Neuronal stem cell (in vitro differentiated cells): ENCODE data around the gene ZMIZ2. TPM values are rescaled to one million over a fixed set of nuclear protein-coding genes. Genes with fewer than 3 reads are reported as not detected.
"Not testable (repeated sequence)": the region's sequence is repeated elsewhere in the genome, so short reads cannot be mapped to it uniquely, and the experiment has no call there.

Experiments
- DNase-seq: peaks from one replicate; pipeline ENCODE4 v3.0.0-alpha.2; 2013; ENCODE audit warnings: low spot score
- H2AFZ ChIP-seq: one replicate; pipeline ENCODE4 v1.6.1; 2013; ENCODE audit warnings: mild to moderate bottlenecking, low read length, inconsistent platforms
- H2AK5ac ChIP-seq: 2 replicates; pipeline ENCODE4 v1.6.1; 2013; ENCODE audit warnings: low read depth, mild to moderate bottlenecking, inconsistent platforms, low read length, moderate library complexity, mixed read lengths
- H2BK120ac ChIP-seq: 2 replicates; pipeline ENCODE4 v1.6.1; 2013; ENCODE audit warnings: low read depth, mild to moderate bottlenecking, inconsistent platforms, low read length, moderate library complexity, mixed read lengths
- H2BK12ac ChIP-seq: one replicate; pipeline ENCODE4 v1.6.1; 2013; ENCODE audit warnings: low read length, inconsistent platforms
- H2BK15ac ChIP-seq: 2 replicates; pipeline ENCODE4 v1.6.1; 2013; ENCODE audit warnings: mild to moderate bottlenecking, low read length, inconsistent platforms, mixed read lengths
- H2BK5ac ChIP-seq: one replicate; pipeline ENCODE4 v1.6.1; 2013; ENCODE audit warnings: inconsistent platforms, mild to moderate bottlenecking, low read length, moderate library complexity
- H3K14ac ChIP-seq: one replicate; pipeline ENCODE4 v1.6.1; 2013; ENCODE audit warnings: low read length, inconsistent platforms
- H3K18ac ChIP-seq: 2 replicates; pipeline ENCODE4 v1.6.1; 2013; ENCODE audit warnings: low read length, inconsistent platforms
- H3K23ac ChIP-seq: 2 replicates; pipeline ENCODE4 v1.6.1; 2013; ENCODE audit warnings: low read depth, mild to moderate bottlenecking, mixed read lengths, low read length, inconsistent platforms; ENCODE audit not compliant: poor library complexity
- H3K27ac ChIP-seq: replicated peaks from 3 replicates; pipeline ENCODE4 v1.5.1; 2013; ENCODE audit warnings: low read length, inconsistent platforms
- H3K27me3 ChIP-seq, 3 experiments: 2 replicates each; pipeline ENCODE4 v1.6.1; 2013; ENCODE audit warnings: low read length in 3 of 3, mild to moderate bottlenecking in 2 of 3, inconsistent platforms in 1 of 3, low read depth in 1 of 3, mixed read lengths in 1 of 3, moderate library complexity in 1 of 3; ENCODE audit not compliant: control insufficient read depth in 3 of 3, insufficient read depth in 3 of 3
- H3K36me3 ChIP-seq, 2 donors: replicated peaks in 1 of 2; 2 replicates each; pipeline ENCODE4 v1.6.1; 2013; ENCODE audit warnings: low read length in 2 of 2; ENCODE audit not compliant: control insufficient read depth in 2 of 2, insufficient read depth in 2 of 2
- H3K4ac ChIP-seq: 2 replicates; pipeline ENCODE4 v1.6.1; 2013; ENCODE audit warnings: inconsistent platforms, mild to moderate bottlenecking, low read length, moderate library complexity
- H3K4me1 ChIP-seq, 2 donors: 1 replicate in 1 of 2; 2 replicates in 1 of 2; pipeline ENCODE4 v1.6.1; 2013; ENCODE audit warnings: low read length in 2 of 2, low read depth in 1 of 2; ENCODE audit not compliant: control insufficient read depth in 2 of 2, insufficient read depth in 1 of 2
- H3K4me2 ChIP-seq: one replicate; pipeline ENCODE4 v1.6.1; 2013; ENCODE audit warnings: mild to moderate bottlenecking, low read length, inconsistent platforms; ENCODE audit not compliant: insufficient read depth, poor library complexity, severe bottlenecking
- H3K4me3 ChIP-seq, 2 donors: 2 replicates each; pipeline ENCODE4 v1.5.1; 2013; ENCODE audit warnings: low read length in 2 of 2, mild to moderate bottlenecking in 2 of 2, inconsistent platforms in 1 of 2, moderate library complexity in 1 of 2
- H3K79me1 ChIP-seq: one replicate; pipeline ENCODE4 v1.6.1; 2013; ENCODE audit warnings: low read depth, mild to moderate bottlenecking, inconsistent platforms, low read length, moderate library complexity
- H3K9ac ChIP-seq: one replicate; pipeline ENCODE4 v1.6.1; 2013; ENCODE audit warnings: mild to moderate bottlenecking, low read depth, low read length, inconsistent platforms; ENCODE audit not compliant: poor library complexity
- H3K9me3 ChIP-seq, 2 donors: replicated peaks in 1 of 2; 2 replicates each; pipeline versions ENCODE3 to v1.6.1; 2013; ENCODE audit warnings: low read length in 2 of 2, mild to moderate bottlenecking in 2 of 2, inconsistent platforms in 1 of 2, low read depth in 1 of 2, mixed read lengths in 1 of 2, moderate library complexity in 1 of 2; ENCODE audit not compliant: control insufficient read depth in 2 of 2, insufficient read depth in 1 of 2
- H4K8ac ChIP-seq: one replicate; pipeline ENCODE4 v1.6.1; 2013; ENCODE audit warnings: low read depth, mild to moderate bottlenecking, inconsistent platforms, low read length, moderate library complexity
- H4K91ac ChIP-seq: one replicate; pipeline ENCODE4 v1.6.1; 2013; ENCODE audit warnings: low read length, low read depth, mild to moderate bottlenecking, inconsistent platforms; ENCODE audit not compliant: poor library complexity
- WGBS, 2 donors: extraction: QIAGEN DNeasy Blood & Tissue Kit; methylation state at CpG; one replicate each; pipeline ENCODE4 v1.1.7; 2013; ENCODE audit warnings: missing lambda C conversion rate in 2 of 2, mixed read lengths in 1 of 2; ENCODE audit not compliant: insufficient read length in 2 of 2, insufficient replicate concordance in 1 of 2; ENCODE audit errors: extremely low coverage in 2 of 2; 5-methylcytosine and 5-hydroxymethylcytosine counted together
- polyA plus RNA-seq, 2 experiments: library from polyadenylated mRNA; stranded (reverse); fragments of 200-250 nt; gene quantifications; one replicate each; pipeline ENCODE4 v1.2.3, GENCODE V29; 2013

ZMIZ2 gene
- polyA plus RNA-seq (2013, experiment 1 of 2) = 39.9 TPM
- polyA plus RNA-seq (2013, experiment 2 of 2) = 38.5 TPM

- peak within 1 kb of the TSS; percentile 93 to 98 for H3K4me3 ChIP-seq
- H2BK15ac ChIP-seq = peak within 1 kb of the TSS; percentile 19
- H2BK5ac ChIP-seq = no peak within 1 kb of the TSS
- peak within 1 kb of the TSS; percentile 98 for H3K18ac ChIP-seq
- H2BK120ac ChIP-seq = no peak within 1 kb of the TSS
- peak within 1 kb of the TSS; percentile 94 for H3K9ac ChIP-seq
- H2AK5ac ChIP-seq = peak within 1 kb of the TSS; percentile 88
- peak within 1 kb of the TSS; percentile 92 for H3K27ac ChIP-seq
- H2AFZ ChIP-seq = peak within 1 kb of the TSS; percentile 97
- no peak within 1 kb of the TSS for H4K91ac ChIP-seq
- no peak within 1 kb of the TSS for H2BK12ac ChIP-seq
- H3K79me1 ChIP-seq = peaks cover 10% of the 10 kb centered on the region
- peaks cover 12 to 18% of the 10 kb centered on the region in 2 donors for H3K4me1 ChIP-seq
- DNase-seq = peak; percentile 89
- H3K36me3 ChIP-seq = peaks cover 2 to 20% of the 10 kb centered on the region in 2 donors
- no peaks in the 10 kb centered on the region for H3K27me3 ChIP-seq
- no peaks in the 10 kb centered on the region for H3K9me3 ChIP-seq
- peak within 1 kb of the TSS; percentile 74 for H3K23ac ChIP-seq
- peak within 1 kb of the TSS; percentile 82 for H3K14ac ChIP-seq
- WGBS, 2 donors = no CpG with 5 or more reads among the region's 92 CpGs
- no peak within 1 kb of the TSS for H4K8ac ChIP-seq
- H3K4me2 ChIP-seq = peak within 1 kb of the TSS; percentile 86
- peak within 1 kb of the TSS; percentile 28 for H3K4ac ChIP-seq
Observed at GRCh38 chr7:44748045-44748947, at the start of gene ZMIZ2. TSS of gene ZMIZ2 (plus strand) at chr7:44748847. CDS start at chr7:44756250, 7,403 bp downstream.

GRCh38 chr7:44699598-44699997, 49.0 kb upstream of the ZMIZ2 start:
- not testable (repeated sequence) for H2BK12ac ChIP-seq, H3K23ac ChIP-seq, H3K9ac ChIP-seq, H2BK120ac ChIP-seq, H2AK5ac ChIP-seq, H4K91ac ChIP-seq, H2BK5ac ChIP-seq, H3K27me3 ChIP-seq, H3K4me1 ChIP-seq, H3K27ac ChIP-seq, H3K4ac ChIP-seq, DNase-seq, H3K14ac ChIP-seq, H3K4me2 ChIP-seq, H3K4me3 ChIP-seq, H3K18ac ChIP-seq, H3K79me1 ChIP-seq, H4K8ac ChIP-seq, H2AFZ ChIP-seq, H2BK15ac ChIP-seq
- peaks cover 47 to 77% of the 10 kb centered on the region in 2 donors for H3K36me3 ChIP-seq
- peaks cover 2 to 23% of the 10 kb centered on the region in 2 donors for H3K9me3 ChIP-seq
- no CpG with 5 or more reads among the region's 2 CpGs for WGBS, 2 donors

- H3K4me2 ChIP-seq = no peak overlapping the region
- H2BK12ac ChIP-seq = no peak overlapping the region
- no peak for DNase-seq
- H3K18ac ChIP-seq = no peak overlapping the region
- peaks cover 2 to 23% of the 10 kb centered on the region in 2 donors for H3K9me3 ChIP-seq
- no peak overlapping the region for H2AFZ ChIP-seq
- no peak overlapping the region for H2BK15ac ChIP-seq
- no peak overlapping the region for H3K4me3 ChIP-seq
- H3K9ac ChIP-seq = no peak overlapping the region
- H4K8ac ChIP-seq = no peak overlapping the region
- no peak overlapping the region for H4K91ac ChIP-seq
- H3K27me3 ChIP-seq = no peaks in the 10 kb centered on the region
- H3K14ac ChIP-seq = peak overlapping the region; percentile 71
- peaks cover 45 to 72% of the 10 kb centered on the region in 2 donors for H3K36me3 ChIP-seq
- no peak overlapping the region for H2BK120ac ChIP-seq
- H3K4me1 ChIP-seq = no peaks in the 10 kb centered on the region
- no peak overlapping the region for H3K4ac ChIP-seq
- H3K79me1 ChIP-seq = peaks cover 1% of the 10 kb centered on the region
- H3K23ac ChIP-seq = peak overlapping the region; percentile 55
- 100% methylated on average over 1 of the region's 8 CpGs; no CpG with 5 or more reads in 1 of the 2 donors for WGBS, 2 donors
- no peak overlapping the region for H2BK5ac ChIP-seq
- no peak overlapping the region for H3K27ac ChIP-seq
- H2AK5ac ChIP-seq = no peak overlapping the region
Observed at GRCh38 chr7:44700322-44700721, 48.3 kb upstream of the ZMIZ2 start.

- not testable (repeated sequence) for H3K4me3 ChIP-seq, H3K14ac ChIP-seq, H3K23ac ChIP-seq, H2BK12ac ChIP-seq, H3K4me2 ChIP-seq, H2BK120ac ChIP-seq, H2BK15ac ChIP-seq, H3K9ac ChIP-seq, H3K27ac ChIP-seq, H4K8ac ChIP-seq, H3K79me1 ChIP-seq, H3K18ac ChIP-seq, H2BK5ac ChIP-seq, H3K27me3 ChIP-seq, H4K91ac ChIP-seq, H3K4me1 ChIP-seq, DNase-seq, H3K4ac ChIP-seq, H2AK5ac ChIP-seq, H2AFZ ChIP-seq
- H3K9me3 ChIP-seq = peaks cover 2 to 18% of the 10 kb centered on the region in 2 donors
- WGBS, 2 donors = no CpG with 5 or more reads among the region's 10 CpGs
- H3K36me3 ChIP-seq = peaks cover 32 to 64% of the 10 kb centered on the region in 2 donors
Observed at GRCh38 chr7:44703391-44703790, 45.3 kb upstream of the ZMIZ2 start.
